Esophagus (tissue), 2 donors: ENCODE results near the gene C1orf21. TPM values are rescaled to one million over a fixed set of nuclear protein-coding genes. Genes with fewer than 3 reads are reported as not detected.

Experiments used
- H3K27ac ChIP-seq, 2 donors: one replicate each; pipeline ENCODE4 v1.5.1; 2013; ENCODE audit warnings: low read depth in 2 of 2, mild to moderate bottlenecking in 2 of 2, inconsistent platforms in 1 of 2, low read length in 1 of 2, moderate library complexity in 1 of 2
- H3K27me3 ChIP-seq, 2 donors: one replicate each; pipeline ENCODE4 v1.6.1; 2013; ENCODE audit warnings: low read length in 2 of 2, control low read depth in 1 of 2, mild to moderate bottlenecking in 1 of 2; ENCODE audit not compliant: insufficient read depth in 2 of 2, control insufficient read depth in 1 of 2
- H3K36me3 ChIP-seq, 2 donors: one replicate each; pipeline ENCODE4 v1.6.1; 2013; ENCODE audit warnings: low read length in 1 of 2; ENCODE audit not compliant: control insufficient read depth in 2 of 2, insufficient read depth in 2 of 2
- H3K4me1 ChIP-seq, 2 donors: one replicate each; pipeline ENCODE4 v1.6.1; 2013; ENCODE audit warnings: low read length in 1 of 2; ENCODE audit not compliant: control insufficient read depth in 2 of 2, insufficient read depth in 2 of 2
- H3K4me3 ChIP-seq, 2 donors: one replicate each; pipeline ENCODE4 v1.5.1; 2013; ENCODE audit warnings: low read length in 2 of 2, mild to moderate bottlenecking in 2 of 2, low read depth in 1 of 2, moderate library complexity in 1 of 2
- H3K9me3 ChIP-seq, 2 donors: one replicate each; pipeline ENCODE4 v1.6.1; 2013; ENCODE audit warnings: mild to moderate bottlenecking in 2 of 2, low read depth in 1 of 2, low read length in 1 of 2, moderate library complexity in 1 of 2; ENCODE audit not compliant: control insufficient read depth in 2 of 2, insufficient read depth in 1 of 2
- WGBS, 2 donors: extraction: QIAGEN DNeasy Blood & Tissue Kit; methylation state at CpG; one replicate each; pipeline ENCODE4 v1.1.7; 2013; 5-methylcytosine and 5-hydroxymethylcytosine counted together
- polyA plus RNA-seq, 2 donors: library from polyadenylated mRNA; stranded (reverse); fragments of 200-250 nt; gene quantifications; one replicate each; pipeline ENCODE4 v1.2.3, GENCODE V29; 2013
- donor health status: healthy with polysubstance abuse.
- donor health status: Bipolar disorder and iron deficiency.

The C1orf21 gene
- polyA plus RNA-seq, 2 donors, result 26.8 to 29.7 TPM

DNA sequence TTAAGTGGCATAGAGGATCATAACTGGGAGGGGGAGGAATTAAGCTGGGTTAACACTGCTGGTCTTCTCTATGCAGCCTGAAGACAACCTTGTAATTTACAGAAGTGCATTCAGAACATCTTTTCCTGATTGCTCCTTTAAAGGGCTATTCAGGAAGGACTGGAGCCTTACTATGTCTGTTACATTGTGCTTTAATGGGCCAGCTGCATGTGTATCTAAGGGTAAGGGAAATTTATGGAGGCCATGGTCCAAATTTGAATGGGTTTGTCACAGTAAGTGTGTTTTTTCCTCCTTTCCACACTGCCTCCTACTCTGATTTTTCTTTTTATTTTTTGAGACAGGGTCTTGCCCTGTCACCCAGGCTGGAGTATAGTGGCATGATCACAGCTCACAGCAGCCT, 19.6 kb downstream of the C1orf21 start:
- H3K36me3 ChIP-seq, result no peaks in the 10 kb centered on the region
- H3K27me3 ChIP-seq, result no peaks in the 10 kb centered on the region
- H3K27ac ChIP-seq, result no peak overlapping the region
- H3K4me1 ChIP-seq, result no peaks in the 10 kb centered on the region
- H3K4me3 ChIP-seq, result no peak overlapping the region
- H3K9me3 ChIP-seq, result no peaks in the 10 kb centered on the region

GRCh38 chr1:184407816-184408510, 21.1 kb downstream of the C1orf21 start:
- Histone ChIP-seq H3K4me1 (no peaks in the 10 kb centered on the region), H3K36me3 (no peaks in the 10 kb centered on the region), H3K27ac (no peak overlapping the region), H3K9me3 (no peaks in the 10 kb centered on the region), H3K4me3 (no peak overlapping the region), H3K27me3 (no peaks in the 10 kb centered on the region)
- WGBS, 2 donors, result 62 to 68% methylated on average over 5 of the region's 5 CpGs

DNA sequence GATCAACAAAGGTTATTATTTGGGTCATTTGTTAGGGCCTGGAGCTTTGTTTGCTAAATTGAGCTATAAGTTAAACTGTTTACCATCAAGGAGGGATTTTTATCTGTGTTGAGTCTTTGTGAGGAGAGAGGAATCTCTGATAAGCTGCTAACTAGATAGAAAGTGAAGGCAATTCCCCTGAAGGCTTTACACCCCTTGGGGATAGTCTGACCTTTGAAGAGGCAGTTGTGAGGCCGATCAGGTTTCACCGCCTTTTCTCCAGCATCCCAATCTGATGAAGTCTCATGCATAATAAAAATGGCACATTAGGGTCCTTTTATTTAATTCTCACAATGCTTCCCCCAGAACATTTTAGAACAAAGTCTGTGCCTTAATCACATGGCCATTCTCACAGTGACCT, 21.8 kb downstream of the C1orf21 start:
- no peak overlapping the region for H3K4me3 ChIP-seq
- H3K36me3 ChIP-seq, result no peaks in the 10 kb centered on the region
- H3K9me3 ChIP-seq, result no peaks in the 10 kb centered on the region
- H3K27ac ChIP-seq, result no peak overlapping the region
- H3K4me1 ChIP-seq, result no peaks in the 10 kb centered on the region
- 88 to 92% methylated on average over 2 of the region's 2 CpGs for WGBS, 2 donors
- no peaks in the 10 kb centered on the region for H3K27me3 ChIP-seq

DNA sequence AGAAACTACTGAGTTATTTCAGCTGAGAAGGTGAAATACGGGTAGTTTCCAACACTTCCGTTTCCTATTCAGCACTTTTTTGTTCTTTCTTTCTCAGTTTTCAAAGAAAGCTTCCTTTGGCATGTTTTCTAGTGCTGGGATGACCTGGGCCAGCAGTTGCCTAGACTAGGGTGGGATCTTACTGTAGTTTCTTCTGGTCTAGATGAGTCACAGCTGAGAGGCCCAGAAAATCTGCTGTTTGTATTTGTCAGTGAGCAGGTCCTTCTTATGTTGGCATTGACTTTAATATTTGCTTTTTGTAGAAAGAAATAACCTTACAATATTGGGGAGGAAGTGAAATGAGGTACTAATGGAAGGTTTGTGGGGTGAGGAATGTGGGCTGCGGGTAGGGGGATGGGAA, 22.2 kb downstream of the C1orf21 start:
- H3K27ac ChIP-seq, result no peak overlapping the region
- no peaks in the 10 kb centered on the region for H3K36me3 ChIP-seq
- H3K27me3 ChIP-seq, result no peaks in the 10 kb centered on the region
- H3K4me3 ChIP-seq, result no peak overlapping the region
- WGBS, 2 donors, result 63 to 72% methylated on average over 3 of the region's 3 CpGs
- H3K9me3 ChIP-seq, result no peaks in the 10 kb centered on the region
- H3K4me1 ChIP-seq, result no peaks in the 10 kb centered on the region

DNA sequence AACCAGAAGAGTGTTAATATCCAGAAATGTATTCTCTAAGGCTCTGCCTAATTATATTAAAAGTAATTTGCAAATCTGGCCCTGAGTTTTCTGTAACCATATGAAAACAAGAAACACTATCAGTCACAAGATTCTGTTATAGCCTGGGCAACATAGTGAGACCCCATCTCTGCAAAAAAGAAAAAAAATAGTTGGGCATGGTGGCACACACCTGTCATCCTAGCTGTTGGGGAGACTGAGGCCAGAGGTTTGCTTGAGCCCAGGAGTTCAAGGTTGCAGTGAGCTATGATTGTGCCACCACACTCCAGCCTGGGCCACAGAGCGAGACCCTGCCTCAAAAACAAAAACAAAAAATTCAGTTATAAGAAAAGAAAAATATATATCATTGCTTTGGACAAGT, 25.6 kb downstream of the C1orf21 start:
- 83 to 95% methylated on average over 1 of the region's 1 CpG for WGBS, 2 donors
- Histone ChIP-seq H3K4me3 (no peak overlapping the region), H3K4me1 (no peaks in the 10 kb centered on the region), H3K27me3 (no peaks in the 10 kb centered on the region), H3K9me3 (no peaks in the 10 kb centered on the region), H3K27ac (no peak overlapping the region), H3K36me3 (no peaks in the 10 kb centered on the region)

GRCh38 chr1:184416481-184416880, 29.7 kb downstream of the C1orf21 start:
- 46 to 48% methylated on average over 2 of the region's 2 CpGs for WGBS, 2 donors
- Histone ChIP-seq H3K9me3 (no peaks in the 10 kb centered on the region), H3K27ac (peak overlapping the region; percentile 39 to 82), H3K4me3 (peak overlapping the region in 1 of 2 donors; percentile 41), H3K27me3 (no peaks in the 10 kb centered on the region), H3K4me1 (peaks cover 5 to 9% of the 10 kb centered on the region in 2 donors), H3K36me3 (no peaks in the 10 kb centered on the region)

DNA sequence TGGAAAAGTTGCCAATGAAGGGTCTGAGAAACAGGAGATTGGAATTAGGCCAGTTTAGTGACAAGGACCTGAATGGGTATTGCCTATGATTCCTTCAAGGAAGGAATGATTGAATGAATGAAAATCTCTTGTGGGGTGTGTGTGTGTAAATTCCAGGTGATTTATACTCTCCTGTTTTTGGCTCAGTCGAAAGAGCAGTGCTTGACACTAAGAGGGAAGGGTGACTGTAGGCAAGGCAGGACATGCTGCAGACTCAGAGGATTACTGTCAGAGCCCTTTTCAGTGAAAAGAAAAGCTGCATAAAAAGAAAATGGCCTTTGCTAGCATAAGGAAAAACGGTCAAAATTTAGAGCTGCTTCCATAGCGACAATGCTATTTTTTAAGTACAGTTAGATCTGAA, 30.1 kb downstream of the C1orf21 start:
- H3K9me3 ChIP-seq, result no peaks in the 10 kb centered on the region
- peak overlapping the region in 1 of 2 donors; percentile 41 for H3K4me3 ChIP-seq
- H3K36me3 ChIP-seq, result no peaks in the 10 kb centered on the region
- peaks cover 5 to 9% of the 10 kb centered on the region in 2 donors for H3K4me1 ChIP-seq
- H3K27me3 ChIP-seq, result no peaks in the 10 kb centered on the region
- H3K27ac ChIP-seq, result peak overlapping the region; percentile 39 to 82
- 36 to 60% methylated on average over 3 of the region's 3 CpGs for WGBS, 2 donors

DNA sequence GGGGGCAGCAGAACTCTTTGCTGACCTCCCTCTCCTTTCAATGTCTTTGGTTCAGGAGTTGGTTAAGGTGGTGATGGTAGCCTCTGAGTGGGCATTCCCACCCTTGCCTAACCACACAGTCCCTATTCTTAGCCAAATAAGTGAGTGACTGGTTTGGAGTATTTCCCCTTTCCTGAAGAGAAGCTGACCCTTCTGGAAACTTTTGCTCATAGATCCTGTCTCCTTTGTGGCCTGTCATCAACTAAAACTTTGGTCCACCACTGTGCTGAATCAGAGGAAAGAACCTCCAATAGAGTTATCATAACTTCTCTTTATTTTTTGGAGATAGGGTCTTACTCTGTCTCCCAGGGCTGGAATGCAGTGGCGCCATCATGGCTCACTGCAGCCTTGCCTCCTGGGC, 31.1 kb downstream of the C1orf21 start:
- H3K36me3 ChIP-seq, result no peaks in the 10 kb centered on the region
- no peaks in the 10 kb centered on the region for H3K9me3 ChIP-seq
- H3K27ac ChIP-seq, result peak overlapping the region; percentile 30 to 77
- H3K4me3 ChIP-seq, result no peak overlapping the region
- peaks cover 5 to 9% of the 10 kb centered on the region in 2 donors for H3K4me1 ChIP-seq
- H3K27me3 ChIP-seq, result no peaks in the 10 kb centered on the region
- WGBS, 2 donors, result 96 to 100% methylated on average over 1 of the region's 1 CpG

DNA sequence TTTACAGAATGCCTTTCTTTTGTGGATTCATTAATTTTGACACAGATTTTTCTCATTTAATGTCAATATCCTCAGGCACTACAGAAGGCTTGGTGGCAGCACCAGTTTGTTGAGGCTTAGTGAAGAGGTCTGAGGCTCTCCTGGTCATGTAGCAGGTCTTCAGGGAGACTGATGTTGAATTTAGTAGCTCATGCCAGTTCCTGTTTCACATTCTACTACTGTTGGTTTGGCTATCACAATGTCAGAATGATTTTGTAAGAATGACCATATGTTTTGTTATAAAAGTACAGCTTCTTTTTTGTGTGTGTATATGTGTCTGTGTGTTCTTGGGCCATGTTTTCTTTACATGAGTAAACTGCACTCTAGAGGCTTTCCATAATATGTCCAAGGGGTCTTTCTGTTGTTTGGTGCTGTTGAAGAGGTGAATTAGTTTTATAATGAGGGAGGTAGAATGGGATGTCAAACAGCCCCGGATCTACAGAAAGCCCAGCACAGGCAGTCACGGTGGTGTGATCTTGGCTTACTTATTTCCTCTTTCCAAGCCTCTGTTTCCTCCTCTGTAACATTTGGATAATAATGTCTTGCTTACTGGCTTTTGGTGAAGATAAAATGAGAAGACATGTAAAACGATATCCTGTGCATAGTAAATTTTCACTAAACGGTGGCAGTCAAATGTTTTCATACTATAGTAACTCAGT, 32.0 kb downstream of the C1orf21 start:
- peaks cover 5 to 9% of the 10 kb centered on the region in 2 donors for H3K4me1 ChIP-seq
- H3K9me3 ChIP-seq, result no peaks in the 10 kb centered on the region
- H3K27ac ChIP-seq, result peak overlapping the region; percentile 18 to 28
- no peak overlapping the region for H3K4me3 ChIP-seq
- H3K27me3 ChIP-seq, result no peaks in the 10 kb centered on the region
- H3K36me3 ChIP-seq, result no peaks in the 10 kb centered on the region
- WGBS, 2 donors, result 51 to 64% methylated on average over 4 of the region's 4 CpGs
